IMR-90 (cell line): ENCODE measurements around the gene NPAS3.

Experiments
- CEBPB ChIP-seq: IDR thresholded peaks from 2 replicates; pipeline ENCODE4 v1.6.1; 2012; ENCODE audit warnings: low read depth, low read length, improper control_type of control experiment
- MAFK ChIP-seq: IDR thresholded peaks from 2 replicates; pipeline ENCODE4 v1.6.1; 2012; ENCODE audit warnings: low read depth, low read length, improper control_type of control experiment
- MXI1 ChIP-seq: IDR thresholded peaks from 2 replicates; pipeline ENCODE4 v1.6.1; 2012; ENCODE audit warnings: low read depth, mild to moderate bottlenecking, low read length, moderate library complexity, borderline replicate concordance
- NFE2L2 ChIP-seq: fragments of 150-350 bp; IDR thresholded peaks from 2 replicates; pipeline ENCODE4 v1.6.1; 2016; ENCODE audit warnings: low read depth, mild to moderate bottlenecking, low read length
- POLR2A ChIP-seq: IDR thresholded peaks from 2 replicates; pipeline ENCODE4 v1.6.1; 2012; ENCODE audit warnings: mild to moderate bottlenecking, low read depth, low read length
- RAD21 ChIP-seq: IDR thresholded peaks from 2 replicates; pipeline ENCODE4 v1.6.1; 2012; ENCODE audit warnings: low read length, improper control_type of control experiment
- RCOR1 ChIP-seq: IDR thresholded peaks from 2 replicates; pipeline ENCODE4 v1.6.1; 2012; ENCODE audit warnings: mild to moderate bottlenecking, low read length, improper control_type of control experiment; ENCODE audit not compliant: insufficient replicate concordance
- SMC3 ChIP-seq: fragments of 150-350 bp; IDR thresholded peaks from 2 replicates; pipeline ENCODE4 v1.6.1; 2016; ENCODE audit warnings: low read depth, mild to moderate bottlenecking, antibody characterized with exemption, low read length, moderate library complexity
- TF ChIP-seq, protein P1 (sequence below): conservative IDR thresholded peaks from 2 replicates; pipeline ENCODE4 v1.5.1; 2012; ENCODE audit warnings: mild to moderate bottlenecking, low read depth, low read length, improper control_type of control experiment

DNA sequence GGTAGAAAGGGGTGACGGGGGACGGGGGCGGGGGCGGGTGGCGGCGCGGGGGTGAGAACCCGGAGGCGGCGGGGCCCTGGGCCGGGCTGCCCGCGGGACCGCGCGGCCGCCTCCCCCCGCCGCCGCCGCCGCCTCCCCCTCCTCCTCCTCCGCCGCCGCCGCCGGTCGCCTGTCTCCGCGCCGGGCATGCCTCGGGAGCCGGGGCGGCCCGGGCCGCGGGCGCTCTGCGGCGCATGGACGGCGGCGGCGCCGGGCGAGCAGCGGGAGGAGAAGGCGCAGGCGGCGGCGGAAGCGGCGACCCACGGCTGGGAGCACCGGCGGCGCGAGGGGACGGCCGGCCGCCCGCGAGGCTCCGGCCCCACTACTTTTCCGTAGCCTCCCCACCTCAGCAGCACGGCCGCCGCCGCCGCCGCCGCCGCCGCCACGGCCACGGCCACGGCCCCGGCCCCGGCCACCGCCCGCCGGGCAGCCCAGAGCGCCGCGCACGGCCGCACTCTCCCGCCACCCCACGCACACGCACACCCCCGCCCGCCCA lies at the start of gene NPAS3:
- TF ChIP-seq, protein P1, sequence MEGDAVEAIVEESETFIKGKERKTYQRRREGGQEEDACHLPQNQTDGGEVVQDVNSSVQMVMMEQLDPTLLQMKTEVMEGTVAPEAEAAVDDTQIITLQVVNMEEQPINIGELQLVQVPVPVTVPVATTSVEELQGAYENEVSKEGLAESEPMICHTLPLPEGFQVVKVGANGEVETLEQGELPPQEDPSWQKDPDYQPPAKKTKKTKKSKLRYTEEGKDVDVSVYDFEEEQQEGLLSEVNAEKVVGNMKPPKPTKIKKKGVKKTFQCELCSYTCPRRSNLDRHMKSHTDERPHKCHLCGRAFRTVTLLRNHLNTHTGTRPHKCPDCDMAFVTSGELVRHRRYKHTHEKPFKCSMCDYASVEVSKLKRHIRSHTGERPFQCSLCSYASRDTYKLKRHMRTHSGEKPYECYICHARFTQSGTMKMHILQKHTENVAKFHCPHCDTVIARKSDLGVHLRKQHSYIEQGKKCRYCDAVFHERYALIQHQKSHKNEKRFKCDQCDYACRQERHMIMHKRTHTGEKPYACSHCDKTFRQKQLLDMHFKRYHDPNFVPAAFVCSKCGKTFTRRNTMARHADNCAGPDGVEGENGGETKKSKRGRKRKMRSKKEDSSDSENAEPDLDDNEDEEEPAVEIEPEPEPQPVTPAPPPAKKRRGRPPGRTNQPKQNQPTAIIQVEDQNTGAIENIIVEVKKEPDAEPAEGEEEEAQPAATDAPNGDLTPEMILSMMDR: no peak
- no peak for TF ChIP-seq CEBPB
- no peak for TF ChIP-seq SMC3
- no peak for TF ChIP-seq NFE2L2
- no peak for TF ChIP-seq POLR2A
- no peak for TF ChIP-seq MXI1
- no peak for TF ChIP-seq RAD21
- no peak for TF ChIP-seq MAFK
- no peak for TF ChIP-seq RCOR1
